SK-N-SH treated with all-trans-retinoic acid at 6 μM for 48 hours (cell line): ENCODE measurements around the gene AP2M1.
A peak's percentile ranks its signal among the peaks of the same experiment; 100 is the strongest.

Source experiments
- ATAC-seq: fragments of 200-7000 bp; cut with Tn5 transposase; 3 replicates; pipeline ENCODE4 v1.9.1; 2020; ENCODE audit warnings: mild to moderate bottlenecking, moderate library complexity
- ARNTL ChIP-seq: fragments of 450-650 bp; formaldehyde crosslinking; IDR thresholded peaks from 2 replicates; pipeline ENCODE4 v1.5.0; 2020; ENCODE audit warnings: low read depth, mild to moderate bottlenecking, moderate library complexity, borderline replicate concordance
- BACH2 ChIP-seq: fragments of 250-450 bp; sonication (Bioruptor Pico); IDR thresholded peaks from 2 replicates; pipeline ENCODE4 v1.9.0; 2021; ENCODE audit warnings: mild to moderate bottlenecking, borderline replicate concordance
- CSDC2 ChIP-seq: fragments of 250-450 bp; sonication (Bioruptor Pico); IDR thresholded peaks from 2 replicates; pipeline ENCODE4 v1.5.0; 2020; ENCODE audit warnings: mild to moderate bottlenecking, moderate library complexity
- ESRRG ChIP-seq: fragments of 250-450 bp; sonication (Bioruptor Pico); IDR thresholded peaks from 2 replicates; pipeline ENCODE4 v1.6.1; 2021; ENCODE audit warnings: mild to moderate bottlenecking
- GLIS3 ChIP-seq: fragments of 250-450 bp; sonication (Bioruptor Pico); IDR thresholded peaks from 2 replicates; pipeline ENCODE4 v1.5.0; 2020; ENCODE audit warnings: mild to moderate bottlenecking, moderate library complexity
- ISL1 ChIP-seq: fragments of 250-450 bp; sonication (Bioruptor Pico); IDR thresholded peaks from 2 replicates; pipeline ENCODE4 v2.1.2; 2022; ENCODE audit warnings: mild to moderate bottlenecking, moderate library complexity
- OSR1 ChIP-seq: fragments of 250-450 bp; sonication (Bioruptor Pico); IDR thresholded peaks from 2 replicates; pipeline ENCODE4 v1.8.0; 2022; ENCODE audit warnings: moderate library complexity, mild to moderate bottlenecking, inconsistent platforms
- POU6F1 ChIP-seq: fragments of 250-450 bp; sonication (Bioruptor Pico); IDR thresholded peaks from 2 replicates; pipeline ENCODE4 v1.8.0; 2021; ENCODE audit warnings: low read depth, mild to moderate bottlenecking, moderate library complexity, borderline replicate concordance
- PPARA ChIP-seq: fragments of 250-450 bp; sonication (Bioruptor Pico); IDR thresholded peaks from 2 replicates; pipeline ENCODE4 v1.5.0; 2020; ENCODE audit warnings: mild to moderate bottlenecking, borderline replicate concordance
- RARB ChIP-seq: fragments of 250-450 bp; sonication (Bioruptor Pico); IDR thresholded peaks from 2 replicates; pipeline ENCODE4 v1.8.0; 2021; ENCODE audit warnings: mild to moderate bottlenecking, moderate library complexity
- SNAI2 ChIP-seq: fragments of 250-450 bp; sonication (Bioruptor Pico); IDR thresholded peaks from 2 replicates; pipeline ENCODE4 v1.5.0; 2020; ENCODE audit warnings: mild to moderate bottlenecking, moderate library complexity
- TCF4 ChIP-seq: fragments of 250-450 bp; sonication (Bioruptor Pico); IDR thresholded peaks from 2 replicates; pipeline ENCODE4 v1.8.0; 2021; ENCODE audit warnings: mild to moderate bottlenecking, moderate library complexity, borderline replicate concordance
- TOX ChIP-seq: fragments of 250-450 bp; sonication (Bioruptor Pico); IDR thresholded peaks from 2 replicates; pipeline ENCODE4 v1.8.0; 2021; ENCODE audit warnings: mild to moderate bottlenecking, moderate library complexity, borderline replicate concordance
- TSHZ2 ChIP-seq: fragments of 250-450 bp; sonication (Bioruptor Pico); IDR thresholded peaks from 2 replicates; pipeline ENCODE4 v1.5.0; 2020; ENCODE audit warnings: mild to moderate bottlenecking, moderate library complexity
- ZC3H10 ChIP-seq: fragments of 250-450 bp; sonication (Bioruptor Pico); IDR thresholded peaks from 2 replicates; pipeline ENCODE4 v1.5.1; 2021; ENCODE audit warnings: mild to moderate bottlenecking, moderate library complexity
- ZFP3 ChIP-seq: fragments of 250-450 bp; sonication (Bioruptor Pico); IDR thresholded peaks from 2 replicates; pipeline ENCODE4 v1.5.0; 2020; ENCODE audit warnings: mild to moderate bottlenecking, moderate library complexity
- ZNF565 ChIP-seq: fragments of 450-650 bp; formaldehyde crosslinking; conservative IDR thresholded peaks from 2 replicates; pipeline ENCODE4 v1.5.0; 2020; ENCODE audit warnings: low read depth, mild to moderate bottlenecking, moderate library complexity
- ZNF70 ChIP-seq: fragments of 450-650 bp; formaldehyde crosslinking; IDR thresholded peaks from 2 replicates; pipeline ENCODE4 v1.5.0; 2020; ENCODE audit warnings: mild to moderate bottlenecking, moderate library complexity
- ZNF8 ChIP-seq: fragments of 450-650 bp; formaldehyde crosslinking; IDR thresholded peaks from 2 replicates; pipeline ENCODE4 v1.5.0; 2020; ENCODE audit warnings: mild to moderate bottlenecking, moderate library complexity
- TF ChIP-seq, protein P1 (sequence below): fragments of 250-450 bp; sonication (Bioruptor Pico); IDR thresholded peaks from 2 replicates; pipeline ENCODE4 v1.5.1; 2020; ENCODE audit warnings: low read depth, mild to moderate bottlenecking, moderate library complexity
- TF ChIP-seq, protein P2 (sequence below): fragments of 250-450 bp; sonication (Bioruptor Pico); IDR thresholded peaks from 2 replicates; pipeline ENCODE4 v1.5.1; 2021; ENCODE audit warnings: mild to moderate bottlenecking, moderate library complexity
- TF ChIP-seq, protein P3 (sequence below): fragments of 250-450 bp; sonication (Bioruptor Pico); IDR thresholded peaks from 2 replicates; pipeline ENCODE4 v1.8.0; 2020; ENCODE audit warnings: mild to moderate bottlenecking, moderate library complexity, borderline replicate concordance

The AP2M1 gene

DNA sequence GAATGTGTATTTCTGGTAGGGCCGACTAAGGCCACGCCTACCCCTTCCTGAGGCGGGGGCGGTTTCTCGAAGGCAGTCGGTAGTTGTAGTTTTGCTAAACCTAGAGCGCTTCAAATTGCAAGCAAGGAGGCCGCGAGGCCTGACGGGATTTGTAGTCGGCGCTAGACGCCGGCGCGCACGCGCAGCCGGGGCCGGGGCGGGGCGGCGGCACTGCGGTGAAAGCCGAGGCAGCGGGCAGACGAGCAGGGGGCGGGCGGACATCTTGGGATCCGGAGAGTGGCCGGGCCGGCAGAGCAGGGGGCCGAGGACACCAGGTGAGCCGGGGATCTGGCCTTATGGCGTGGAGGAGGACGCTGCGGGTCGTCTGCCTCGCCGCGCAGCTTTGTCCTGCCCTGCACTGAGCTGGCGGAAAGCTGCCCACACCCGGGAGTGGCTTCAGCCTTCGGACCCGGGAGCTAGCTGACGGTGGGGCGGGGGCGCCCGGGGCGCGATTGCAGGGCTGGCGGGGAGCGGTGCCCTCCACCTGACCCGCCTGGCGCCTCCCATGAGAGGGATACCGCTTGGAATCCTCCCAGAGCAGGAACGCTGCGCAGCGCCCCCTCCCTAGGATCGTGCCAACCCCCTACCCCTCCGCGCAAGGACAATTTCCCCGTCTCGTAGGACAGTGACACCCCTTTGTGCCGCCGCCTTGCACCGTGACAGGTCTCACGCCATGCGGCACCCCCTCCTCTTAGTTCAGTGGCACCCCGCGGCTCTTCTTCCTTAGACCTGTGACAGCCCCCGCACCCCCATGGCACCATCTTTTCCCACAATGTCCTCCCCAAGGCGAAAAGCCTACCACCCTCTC, at the start of gene AP2M1:
TSS of gene AP2M1 (plus strand) at position 210 of the 847 bp plus-strand sequence. CDS start 2,139 bp downstream, outside the sequence.
- peak; percentile 83 for ATAC-seq
- TF ChIP-seq ZC3H10 (CRISPR knock-in tag) (no peak), GLIS3 (CRISPR knock-in tag) (no peak), PPARA (CRISPR knock-in tag) (no peak), ESRRG (CRISPR knock-in tag) (no peak), ARNTL (CRISPR knock-in tag) (no peak), POU6F1 (CRISPR knock-in tag) (no peak), OSR1 (no peak), ZNF565 (CRISPR knock-in tag) (no peak), RARB (CRISPR knock-in tag) (no peak)
- TF ChIP-seq, protein P1, sequence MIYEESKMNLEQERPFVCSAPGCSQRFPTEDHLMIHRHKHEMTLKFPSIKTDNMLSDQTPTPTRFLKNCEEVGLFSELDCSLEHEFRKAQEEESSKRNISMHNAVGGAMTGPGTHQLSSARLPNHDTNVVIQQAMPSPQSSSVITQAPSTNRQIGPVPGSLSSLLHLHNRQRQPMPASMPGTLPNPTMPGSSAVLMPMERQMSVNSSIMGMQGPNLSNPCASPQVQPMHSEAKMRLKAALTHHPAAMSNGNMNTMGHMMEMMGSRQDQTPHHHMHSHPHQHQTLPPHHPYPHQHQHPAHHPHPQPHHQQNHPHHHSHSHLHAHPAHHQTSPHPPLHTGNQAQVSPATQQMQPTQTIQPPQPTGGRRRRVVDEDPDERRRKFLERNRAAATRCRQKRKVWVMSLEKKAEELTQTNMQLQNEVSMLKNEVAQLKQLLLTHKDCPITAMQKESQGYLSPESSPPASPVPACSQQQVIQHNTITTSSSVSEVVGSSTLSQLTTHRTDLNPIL (CRISPR knock-in tag), result no peak
- TF ChIP-seq, protein P2, sequence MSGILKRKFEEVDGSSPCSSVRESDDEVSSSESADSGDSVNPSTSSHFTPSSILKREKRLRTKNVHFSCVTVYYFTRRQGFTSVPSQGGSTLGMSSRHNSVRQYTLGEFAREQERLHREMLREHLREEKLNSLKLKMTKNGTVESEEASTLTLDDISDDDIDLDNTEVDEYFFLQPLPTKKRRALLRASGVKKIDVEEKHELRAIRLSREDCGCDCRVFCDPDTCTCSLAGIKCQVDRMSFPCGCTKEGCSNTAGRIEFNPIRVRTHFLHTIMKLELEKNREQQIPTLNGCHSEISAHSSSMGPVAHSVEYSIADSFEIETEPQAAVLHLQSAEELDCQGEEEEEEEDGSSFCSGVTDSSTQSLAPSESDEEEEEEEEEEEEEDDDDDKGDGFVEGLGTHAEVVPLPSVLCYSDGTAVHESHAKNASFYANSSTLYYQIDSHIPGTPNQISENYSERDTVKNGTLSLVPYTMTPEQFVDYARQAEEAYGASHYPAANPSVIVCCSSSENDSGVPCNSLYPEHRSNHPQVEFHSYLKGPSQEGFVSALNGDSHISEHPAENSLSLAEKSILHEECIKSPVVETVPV (CRISPR knock-in tag), result no peak
- TF ChIP-seq, all 23 proteins: peak for 0

GRCh38 chr3:184126006-184126405, 48.6 kb upstream of the AP2M1 start:
- ATAC-seq, result no peak
- TF ChIP-seq ESRRG (CRISPR knock-in tag), result no peak

DNA sequence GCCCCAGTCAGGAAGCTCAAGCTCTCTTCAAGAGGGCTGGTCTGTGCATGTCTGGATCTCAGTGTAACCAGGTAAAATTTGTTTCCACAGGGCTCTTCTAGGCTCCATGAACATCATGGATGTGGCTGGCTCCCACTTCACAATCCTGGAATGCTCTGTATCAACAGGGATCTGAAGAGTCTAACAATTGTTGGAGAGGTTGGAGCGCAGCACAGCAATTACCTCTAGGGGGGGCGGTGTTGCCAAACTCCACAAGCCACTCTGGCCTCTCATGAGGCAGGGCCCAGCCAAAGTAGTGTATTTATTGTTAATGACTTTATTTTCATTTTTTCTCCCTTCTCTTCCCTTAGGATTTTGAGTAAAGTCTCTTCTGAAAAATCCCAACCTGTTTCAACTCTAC, 45.6 kb upstream of the AP2M1 start:
- no peak for TF ChIP-seq TCF4 (CRISPR knock-in tag)
- TF ChIP-seq TSHZ2 (CRISPR knock-in tag), result no peak
- TF ChIP-seq ZNF70 (CRISPR knock-in tag), result no peak
- TF ChIP-seq CSDC2 (CRISPR knock-in tag), result no peak
- TF ChIP-seq, protein P1 (CRISPR knock-in tag), result no peak
- TF ChIP-seq ZC3H10 (CRISPR knock-in tag), result no peak
- no peak for TF ChIP-seq ISL1 (CRISPR knock-in tag)
- TF ChIP-seq SNAI2 (CRISPR knock-in tag), result no peak
- TF ChIP-seq ZNF565 (CRISPR knock-in tag), result no peak
- no peak for TF ChIP-seq BACH2
- TF ChIP-seq ZNF8 (CRISPR knock-in tag), result no peak
- TF ChIP-seq PPARA (CRISPR knock-in tag), result no peak
- no peak for TF ChIP-seq ESRRG (CRISPR knock-in tag)
- TF ChIP-seq POU6F1 (CRISPR knock-in tag), result no peak
- TF ChIP-seq ZFP3 (CRISPR knock-in tag), result no peak
- TF ChIP-seq TOX (CRISPR knock-in tag), result no peak
- TF ChIP-seq, protein P2 (CRISPR knock-in tag), result no peak
- TF ChIP-seq RARB (CRISPR knock-in tag), result no peak
- TF ChIP-seq, protein P3, sequence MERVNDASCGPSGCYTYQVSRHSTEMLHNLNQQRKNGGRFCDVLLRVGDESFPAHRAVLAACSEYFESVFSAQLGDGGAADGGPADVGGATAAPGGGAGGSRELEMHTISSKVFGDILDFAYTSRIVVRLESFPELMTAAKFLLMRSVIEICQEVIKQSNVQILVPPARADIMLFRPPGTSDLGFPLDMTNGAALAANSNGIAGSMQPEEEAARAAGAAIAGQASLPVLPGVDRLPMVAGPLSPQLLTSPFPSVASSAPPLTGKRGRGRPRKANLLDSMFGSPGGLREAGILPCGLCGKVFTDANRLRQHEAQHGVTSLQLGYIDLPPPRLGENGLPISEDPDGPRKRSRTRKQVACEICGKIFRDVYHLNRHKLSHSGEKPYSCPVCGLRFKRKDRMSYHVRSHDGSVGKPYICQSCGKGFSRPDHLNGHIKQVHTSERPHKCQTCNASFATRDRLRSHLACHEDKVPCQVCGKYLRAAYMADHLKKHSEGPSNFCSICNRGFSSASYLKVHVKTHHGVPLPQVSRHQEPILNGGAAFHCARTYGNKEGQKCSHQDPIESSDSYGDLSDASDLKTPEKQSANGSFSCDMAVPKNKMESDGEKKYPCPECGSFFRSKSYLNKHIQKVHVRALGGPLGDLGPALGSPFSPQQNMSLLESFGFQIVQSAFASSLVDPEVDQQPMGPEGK (CRISPR knock-in tag), result no peak
- ATAC-seq, result peak; percentile 88
